HL-60 (cell line): ENCODE results near the gene S100PBP.

Experiments
- DNase-seq, 2 experiments: peaks; one replicate each; pipeline ENCODE4 v3.0.0-alpha.2; 2010 to 2020; ENCODE audit warnings: low read depth in 1 of 2, low spot score in 1 of 2
- H3K27ac ChIP-seq: fragments of 250-450 bp; sonication (Bioruptor Pico); replicated peaks from 2 replicates; pipeline ENCODE4 v1.5.1; 2020; ENCODE audit warnings: mild to moderate bottlenecking, moderate library complexity
- H3K27me3 ChIP-seq: fragments of 250-450 bp; sonication (Bioruptor Pico); 2 replicates; pipeline ENCODE4 v1.5.1; 2021; ENCODE audit warnings: mild to moderate bottlenecking, moderate library complexity; ENCODE audit not compliant: insufficient read depth, poor library complexity, severe bottlenecking
- H3K4me3 ChIP-seq: replicated peaks from 2 replicates; pipeline ENCODE4 v1.5.1; 2011; ENCODE audit warnings: mild to moderate bottlenecking, control low read depth, low read length; ENCODE audit not compliant: insufficient read depth
- CTCF ChIP-seq: IDR thresholded peaks from one replicate; pipeline ENCODE4 v1.5.1; 2011; ENCODE audit warnings: low read length, control low read depth, inconsistent platforms; ENCODE audit not compliant: insufficient read depth
- GABPA ChIP-seq: IDR thresholded peaks from 2 replicates; pipeline ENCODE4 v1.6.1; 2012; ENCODE audit warnings: low read depth
- POLR2AphosphoS5 ChIP-seq: IDR thresholded peaks from 2 replicates; pipeline ENCODE4 v1.6.1; 2012; ENCODE audit warnings: low read depth
- REST ChIP-seq: IDR thresholded peaks from 2 replicates; pipeline ENCODE4 v1.6.1; 2012; ENCODE audit warnings: low read depth; ENCODE audit not compliant: insufficient replicate concordance
- SPI1 ChIP-seq: IDR thresholded peaks from 2 replicates; pipeline ENCODE4 v1.6.1; 2012; ENCODE audit warnings: low read depth, mild to moderate bottlenecking, borderline replicate concordance

Gene S100PBP

GRCh38 chr1:32878637-32879041, 61.2 kb downstream of the S100PBP start:
- H3K27me3 ChIP-seq = peaks cover 11% of the 10 kb centered on the region
- DNase-seq = no peak
- no peak overlapping the region for H3K4me3 ChIP-seq
- H3K27ac ChIP-seq = no peak overlapping the region
- TF ChIP-seq GABPA (no peak), SPI1 (no peak), REST (no peak), POLR2AphosphoS5 (no peak), CTCF (no peak)

DNA sequence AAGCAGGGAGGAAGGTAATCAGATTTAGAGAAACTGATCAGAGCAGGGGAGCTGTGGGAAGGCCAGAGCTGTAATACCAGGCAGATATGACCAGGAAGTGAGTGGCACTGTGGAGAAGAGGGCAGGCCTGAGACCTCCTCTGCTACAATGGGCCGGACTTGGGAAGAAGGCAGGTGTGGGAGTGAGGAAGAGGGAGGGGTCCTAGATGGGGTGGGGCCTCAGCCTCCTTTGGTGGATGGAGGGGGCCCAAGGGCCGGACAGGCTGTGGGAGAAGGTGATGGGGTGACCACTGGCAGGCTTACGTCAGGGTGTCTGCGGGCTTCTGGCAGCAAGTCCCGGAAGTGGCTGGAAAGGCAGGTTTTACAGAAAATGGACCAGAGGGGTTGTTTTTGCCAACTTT, 63.8 kb downstream of the S100PBP start:
- no peak for DNase-seq
- H3K27me3 ChIP-seq = peaks cover 14% of the 10 kb centered on the region
- no peak for TF ChIP-seq REST
- no peak for TF ChIP-seq CTCF
- no peak overlapping the region for H3K4me3 ChIP-seq
- H3K27ac ChIP-seq = no peak overlapping the region

DNA sequence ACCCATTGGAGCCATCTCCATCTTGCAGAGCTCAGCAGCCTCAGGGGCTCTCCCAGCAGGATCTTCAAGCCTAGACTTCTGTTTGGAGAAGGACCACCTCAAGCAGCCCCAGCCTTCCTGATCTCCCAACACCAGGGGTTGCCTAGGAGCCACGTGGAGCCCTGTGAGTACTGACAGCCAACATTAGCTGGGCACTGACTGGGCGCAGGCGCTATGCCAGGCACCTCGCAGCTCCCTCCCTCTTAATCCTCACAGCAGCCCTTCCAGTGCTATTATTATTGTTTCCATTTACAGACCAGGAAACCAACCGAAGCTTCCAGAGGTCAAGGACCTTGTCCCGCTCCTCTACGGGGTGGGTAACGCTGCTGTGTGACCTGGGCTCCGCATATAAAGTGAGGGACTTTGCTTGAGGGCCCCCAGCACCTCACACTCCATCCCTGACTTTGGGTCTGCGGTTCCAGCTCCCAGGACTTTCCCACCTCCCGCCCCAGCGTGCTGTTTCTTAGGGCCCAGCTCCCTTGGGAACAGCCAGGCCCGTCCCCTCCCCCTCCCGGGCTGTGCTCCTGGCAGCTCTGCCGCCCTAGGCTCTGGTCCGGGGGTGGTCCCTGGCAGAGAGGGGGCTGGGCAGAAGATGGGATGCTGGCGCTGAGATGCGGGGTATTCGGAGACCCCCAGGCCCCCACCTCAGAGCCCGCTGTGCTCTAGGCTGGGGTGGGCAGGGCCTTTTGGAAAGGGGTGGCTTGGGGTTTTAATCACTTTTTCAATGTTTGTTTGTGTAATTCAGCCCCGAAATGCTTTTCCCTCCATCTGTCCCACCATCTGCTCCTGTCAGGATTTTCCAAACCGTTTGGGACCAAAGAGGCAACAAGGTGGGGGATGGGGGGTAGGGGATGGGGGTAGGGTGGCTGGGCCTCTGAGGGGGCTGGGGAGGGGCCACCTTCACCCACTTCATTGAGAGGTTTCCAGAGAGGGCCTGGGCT, 64.7 kb downstream of the S100PBP start:
- Histone ChIP-seq H3K27ac (no peak overlapping the region), H3K27me3 (peaks cover 22% of the 10 kb centered on the region), H3K4me3 (no peak overlapping the region)
- no peak for DNase-seq
- TF ChIP-seq SPI1 (no peak), POLR2AphosphoS5 (no peak), GABPA (no peak), CTCF (no peak), REST (no peak)
